Epithelial cell of esophagus (primary cell): ENCODE results near the gene AGBL3.

Source experiments
- DNase-seq: peaks from one replicate; pipeline ENCODE4 v3.0.0; 2010; ENCODE audit warnings: low read depth
- H3K4me3 ChIP-seq: 2 replicates; pipeline ENCODE4 v1.5.1; 2011; ENCODE audit warnings: mild to moderate bottlenecking, low read length, control low read depth
- CTCF ChIP-seq: IDR thresholded peaks from 2 replicates; pipeline ENCODE4 v1.5.1; 2011; ENCODE audit warnings: low read depth, mild to moderate bottlenecking, low read length, control low read depth, inconsistent platforms; ENCODE audit not compliant: insufficient read depth; ENCODE audit errors: missing control alignments

Gene AGBL3

DNA sequence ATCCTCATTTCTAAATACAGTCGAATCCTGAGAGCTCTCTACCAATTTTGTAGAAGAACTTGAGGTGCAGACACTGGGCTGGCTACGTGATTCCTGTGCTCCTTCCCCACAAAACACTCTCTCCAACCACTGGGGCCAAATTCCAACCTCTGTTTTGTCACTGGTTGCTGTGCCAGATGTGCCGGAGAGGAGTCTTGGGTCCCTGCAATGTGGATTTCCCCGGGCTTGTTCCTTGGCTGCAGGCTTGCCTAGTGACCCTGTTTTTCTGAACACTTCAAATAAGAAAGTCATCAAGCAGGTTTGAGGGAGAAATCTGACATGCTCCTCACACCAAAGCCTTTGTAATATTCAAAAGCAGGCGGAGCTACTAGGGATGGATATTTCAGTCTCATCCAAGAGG is 44.4 kb upstream of the AGBL3 start:
- no peak overlapping the region for H3K4me3 ChIP-seq
- TF ChIP-seq CTCF = no peak

GRCh38 chr7:134942690-134943466 is 43.4 kb upstream of the AGBL3 start:
- TF ChIP-seq CTCF = no peak
- no peak for DNase-seq
- H3K4me3 ChIP-seq = no peak overlapping the region

More for the DNA sequence above, 44.4 kb upstream of the AGBL3 start:
- DNase-seq = no peak

- no peak overlapping the region for H3K4me3 ChIP-seq
- peak; percentile 50 for TF ChIP-seq CTCF
- peak; percentile 39 for DNase-seq
These were observed 42.4 kb upstream of the AGBL3 start for GRCh38 chr7:134943785-134944400.

GRCh38 chr7:134945691-134946090 is 40.6 kb upstream of the AGBL3 start:
- no peak for DNase-seq
- H3K4me3 ChIP-seq = no peak overlapping the region
- no peak for TF ChIP-seq CTCF

- peak; percentile 41 for DNase-seq
- no peak overlapping the region for H3K4me3 ChIP-seq
- no peak for TF ChIP-seq CTCF
These were observed 40.0 kb upstream of the AGBL3 start for GRCh38 chr7:134946260-134946659.

DNA sequence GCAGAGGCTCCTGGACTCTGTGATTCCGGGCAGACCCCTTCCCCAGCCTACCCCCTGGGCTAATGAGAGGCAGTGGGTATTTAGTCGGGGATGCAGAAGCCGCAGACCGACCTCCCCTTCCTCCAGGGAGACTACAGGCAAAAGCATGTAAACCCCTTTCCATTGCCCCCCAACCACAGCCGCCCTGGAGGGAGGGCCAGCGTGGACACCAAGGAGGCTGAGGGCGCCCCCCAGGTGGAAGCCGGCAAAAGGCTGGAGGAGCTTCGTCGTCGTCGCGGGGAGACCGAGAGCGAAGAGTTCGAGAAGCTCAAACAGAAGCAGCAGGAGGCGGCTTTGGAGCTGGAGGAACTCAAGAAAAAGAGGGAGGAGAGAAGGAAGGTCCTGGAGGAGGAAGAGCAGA is 39.0 kb upstream of the AGBL3 start:
- H3K4me3 ChIP-seq = no peak overlapping the region
- no peak for TF ChIP-seq CTCF
- no peak for DNase-seq
